HG02623 (cell line): ENCODE data around the gene MRPS6.

Experiments
- ATAC-seq: cut with Tn5 transposase; IDR thresholded peaks from one replicate; pipeline ENCODE4 v1.9.1; 2021; ENCODE audit warnings: moderate library complexity; ENCODE audit not compliant: unreplicated experiment

The MRPS6 gene

DNA sequence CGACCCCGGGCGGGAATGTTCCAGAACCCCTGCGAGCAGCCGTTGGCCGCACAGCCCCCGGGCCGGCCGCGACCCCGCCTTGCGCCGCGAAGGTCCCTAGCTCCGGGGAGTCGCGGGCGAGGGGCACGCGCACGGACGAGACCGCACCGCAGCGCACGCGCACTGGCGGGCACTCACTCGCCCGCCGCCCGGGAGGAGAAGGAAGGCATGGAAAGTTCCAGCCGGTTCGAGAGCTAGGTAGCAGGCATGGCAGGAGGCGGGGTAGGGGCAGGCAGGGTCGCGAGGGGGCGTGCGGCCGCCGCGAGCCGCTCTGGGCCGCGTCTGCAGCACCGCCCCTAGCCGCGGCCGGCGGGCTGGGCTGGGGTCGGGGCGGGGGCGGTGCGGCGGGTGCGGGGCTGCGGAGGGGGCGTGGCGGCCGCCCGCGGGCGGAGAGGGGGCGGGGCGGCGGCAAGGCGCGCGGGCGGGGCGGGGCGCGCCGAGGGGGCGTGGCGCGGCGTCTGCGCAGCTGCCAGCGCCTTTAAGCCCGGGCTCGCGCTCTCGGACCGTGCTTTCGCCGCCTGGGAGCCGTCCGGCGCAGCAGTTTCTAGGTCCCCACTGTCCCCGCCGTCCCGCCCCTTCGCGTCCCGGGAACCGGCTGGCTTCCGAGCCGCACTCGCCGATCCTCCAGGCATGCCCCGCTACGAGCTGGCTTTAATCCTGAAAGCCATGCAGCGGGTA is at the start of gene MRPS6, which contains the start of gene SLC5A3:
Gene MRPS6 (plus strand): TSS at position 547 of the 717 bp plus-strand sequence. CDS start 123 bp downstream, at position 670.
Gene SLC5A3 (plus strand): TSS at position 547 of the 717 bp plus-strand sequence. CDS start 21,621 bp downstream, outside the sequence.
- ATAC-seq: peak; percentile 72

- ATAC-seq: no peak
These were observed 49.5 kb upstream of the MRPS6 start for GRCh38 chr21:34023691-34024373.

DNA sequence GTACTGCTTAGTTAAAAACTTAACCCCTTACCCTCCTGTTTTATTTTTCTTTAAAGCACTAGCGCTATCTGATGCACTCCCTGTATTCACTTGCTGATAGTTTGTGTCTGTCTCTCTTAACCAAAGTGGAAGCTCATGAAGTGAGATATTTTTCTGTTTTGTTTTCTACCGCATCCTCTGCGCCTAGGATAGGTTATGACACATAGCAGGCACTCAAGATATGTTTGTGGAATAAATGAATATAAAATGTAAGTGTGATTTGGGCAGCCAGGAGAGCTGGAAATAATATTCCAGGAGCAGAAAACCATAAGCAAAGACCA is 49.0 kb upstream of the MRPS6 start:
- ATAC-seq: no peak

GRCh38 chr21:34027721-34028461 is 45.5 kb upstream of the MRPS6 start:
- ATAC-seq: no peak

GRCh38 chr21:34029743-34030528 is 43.4 kb upstream of the MRPS6 start:
- ATAC-seq: no peak

- ATAC-seq: no peak
These were observed 41.5 kb upstream of the MRPS6 start for GRCh38 chr21:34031835-34032370.

- ATAC-seq: no peak
These were observed 38.9 kb upstream of the MRPS6 start for GRCh38 chr21:34034369-34035014.

GRCh38 chr21:34035619-34036354 is 37.6 kb upstream of the MRPS6 start:
- ATAC-seq: no peak

DNA sequence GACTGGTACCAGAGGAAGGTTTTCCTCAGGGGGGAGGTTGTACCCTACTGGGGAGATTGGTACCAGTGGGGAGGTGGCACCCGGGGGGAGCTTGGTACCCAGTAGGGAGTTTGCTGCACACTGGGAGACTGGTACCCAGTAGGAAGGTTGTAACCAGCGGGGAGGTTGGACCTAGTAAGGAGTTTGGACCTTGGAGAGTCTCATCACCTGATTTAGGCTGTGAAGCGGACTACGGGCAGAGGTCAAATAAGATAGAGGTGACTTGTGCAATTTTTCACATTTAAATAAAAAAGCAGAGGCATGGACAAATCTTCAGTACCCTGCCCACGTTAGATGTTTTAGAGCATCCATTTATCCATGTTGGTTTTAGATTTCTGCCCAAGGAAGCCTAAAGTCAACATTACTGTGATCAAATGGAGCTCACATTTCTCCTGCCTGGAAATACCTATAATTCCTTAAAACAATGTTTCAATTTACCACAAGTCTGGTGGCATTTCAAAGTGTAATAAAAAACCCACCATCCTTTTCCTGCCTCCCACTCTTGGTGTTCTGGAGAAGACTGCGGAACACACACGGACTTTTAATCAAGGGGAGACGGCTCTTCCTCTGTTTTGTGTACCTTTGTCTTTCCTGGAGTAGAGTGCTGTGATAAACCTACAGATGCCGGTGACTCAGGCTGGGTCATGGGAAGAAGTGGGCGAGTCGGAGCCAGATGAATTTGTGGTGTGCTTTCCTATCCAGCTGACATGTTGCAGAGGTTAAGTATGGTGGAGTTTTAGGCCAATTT is 36.2 kb upstream of the MRPS6 start:
- ATAC-seq: no peak

DNA sequence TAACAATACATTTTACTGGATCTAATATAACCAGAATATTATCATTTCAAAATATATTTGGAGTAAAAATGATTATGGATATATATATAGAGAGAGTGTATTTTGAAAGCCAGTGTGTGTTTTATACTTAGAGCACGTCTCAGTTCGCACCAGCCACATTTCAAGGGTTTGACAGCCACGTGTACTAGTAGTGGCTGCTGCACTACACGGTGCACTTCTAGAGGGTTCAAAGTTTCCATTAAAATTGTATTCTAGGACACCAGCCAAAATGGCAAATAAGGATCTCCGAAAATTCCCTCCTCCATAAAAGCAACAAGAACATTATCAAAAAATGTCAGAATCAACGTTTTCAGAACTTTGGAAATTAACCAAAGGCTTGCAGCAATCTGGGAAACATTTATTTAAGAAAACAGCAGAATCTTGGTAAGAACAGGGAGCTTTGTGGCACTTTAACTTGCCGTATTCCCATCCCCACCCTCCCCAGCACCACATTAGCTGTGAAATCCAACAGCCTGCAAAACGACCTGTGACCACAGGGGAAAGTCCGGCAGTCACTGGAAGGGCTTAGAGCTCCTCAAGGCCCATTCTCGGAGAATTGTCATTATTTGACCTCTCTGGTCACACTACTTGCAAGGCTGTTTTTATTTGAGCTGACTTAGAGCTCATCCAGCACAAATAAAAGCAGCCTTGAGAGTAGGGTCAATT is 33.5 kb upstream of the MRPS6 start:
- no peak for ATAC-seq

GRCh38 chr21:34042735-34043134 is 30.6 kb upstream of the MRPS6 start:
- ATAC-seq: no peak

DNA sequence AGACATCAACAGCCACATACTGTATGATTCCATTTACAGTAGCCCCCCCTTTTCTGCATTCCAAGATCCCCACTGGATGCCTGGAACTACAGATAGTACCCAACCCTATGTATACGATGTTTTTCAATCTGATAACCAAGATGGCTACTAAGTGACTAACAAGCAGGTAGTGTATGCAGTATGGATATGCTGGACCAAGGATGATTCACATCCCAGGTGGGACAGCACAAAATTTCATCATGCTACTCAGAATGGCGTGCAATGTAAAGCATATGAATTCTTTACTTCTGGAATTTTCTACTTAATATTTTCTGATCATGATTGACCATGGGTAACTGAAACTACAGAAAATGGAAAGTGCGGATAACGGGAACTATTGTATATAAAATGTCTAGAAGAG is 30.0 kb upstream of the MRPS6 start:
- ATAC-seq: no peak

- no peak for ATAC-seq
These were observed 26.5 kb upstream of the MRPS6 start for GRCh38 chr21:34046917-34047316.

DNA sequence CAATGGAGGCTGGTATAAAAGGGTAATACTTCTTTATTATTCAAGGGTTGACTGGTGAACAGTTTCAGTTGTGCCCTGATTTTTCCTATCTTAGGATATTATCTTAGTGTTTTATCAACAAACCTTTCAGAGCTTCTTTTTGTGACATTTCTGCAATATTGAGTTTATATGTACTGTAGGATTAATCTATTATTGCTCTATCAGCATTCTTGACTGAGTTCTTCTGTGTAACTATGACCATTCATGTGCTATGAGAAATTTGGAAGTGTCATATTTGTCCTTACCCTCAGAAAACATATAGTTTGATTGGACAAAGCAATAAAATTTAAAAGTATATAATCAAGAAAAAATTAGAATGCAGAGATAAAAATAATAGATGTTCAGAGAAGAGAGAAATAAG is 25.5 kb upstream of the MRPS6 start:
- ATAC-seq: no peak

- no peak for ATAC-seq
These were observed 21.2 kb upstream of the MRPS6 start for GRCh38 chr21:34052171-34052570.

- no peak for ATAC-seq
These were observed 19.1 kb upstream of the MRPS6 start for GRCh38 chr21:34054259-34054658.

DNA sequence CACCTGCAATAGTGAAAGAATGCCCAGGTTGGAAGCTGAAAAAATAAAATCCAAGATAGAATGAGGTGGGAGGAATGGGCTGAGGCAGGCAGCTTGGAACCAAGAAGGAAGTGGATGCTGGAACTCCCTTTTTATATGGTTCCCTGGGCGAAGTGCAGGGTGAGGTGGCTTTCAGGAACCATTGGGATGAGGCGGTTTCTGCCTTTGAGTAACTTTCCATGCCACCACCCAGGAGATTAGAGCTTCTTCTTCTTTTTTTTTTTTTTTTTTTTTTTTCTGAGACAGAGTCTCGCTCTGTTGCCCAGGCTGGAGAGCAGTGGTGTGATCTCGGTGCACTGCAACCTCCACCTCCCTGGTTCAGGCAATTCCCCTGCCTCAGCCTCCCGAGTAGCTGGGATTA is 17.8 kb upstream of the MRPS6 start:
- no peak for ATAC-seq

- no peak for ATAC-seq
These were observed 11.4 kb upstream of the MRPS6 start for GRCh38 chr21:34061983-34062382.
